ENCODE results near the gene ORM2. TPM values are rescaled to one million over a fixed set of nuclear protein-coding genes. Genes with fewer than 3 reads are reported as not detected.
"Not testable (repeated sequence)": the region's sequence is repeated elsewhere in the genome, so short reads cannot be mapped to it uniquely, and the experiment has no call there.

The ORM2 gene
- total RNA-seq, 1 experiment from 2014 or later, result 1.2 TPM

- no peaks in the 10 kb centered on the region for H3K36me3 ChIP-seq (replicated peaks; ENCODE audit: control insufficient read depth, insufficient read depth, low read length)
- no peak for DNase-seq
- H3K4me3 ChIP-seq (ENCODE audit: insufficient read depth, low read depth, low read length), result no peak overlapping the region
- H3K27me3 ChIP-seq (ENCODE audit: control insufficient read depth, insufficient read depth, low read length), result no peaks in the 10 kb centered on the region
These were observed 13.8 kb upstream of the ORM2 start for GRCh38 chr9:114315723-114316363.

- Histone ChIP-seq H3K27me3 (ENCODE audit: control insufficient read depth, insufficient read depth, low read length) (no peaks in the 10 kb centered on the region), H3K36me3 (replicated peaks; ENCODE audit: control insufficient read depth, insufficient read depth, low read length) (no peaks in the 10 kb centered on the region), H3K4me3 (ENCODE audit: insufficient read depth, low read depth, low read length) (no peak overlapping the region)
- peak; percentile 24 for DNase-seq
These were observed 13.0 kb upstream of the ORM2 start for GRCh38 chr9:114316605-114317230.

GRCh38 chr9:114317665-114318357 is 11.9 kb upstream of the ORM2 start:
- Histone ChIP-seq H3K4me3 (ENCODE audit: insufficient read depth, low read depth, low read length) (no peak overlapping the region), H3K27me3 (ENCODE audit: control insufficient read depth, insufficient read depth, low read length) (no peaks in the 10 kb centered on the region), H3K36me3 (replicated peaks; ENCODE audit: control insufficient read depth, insufficient read depth, low read length) (no peaks in the 10 kb centered on the region)
- peak; percentile 17 for DNase-seq

GRCh38 chr9:114318416-114318815 is 11.3 kb upstream of the ORM2 start:
- H3K36me3 ChIP-seq (replicated peaks; ENCODE audit: control insufficient read depth, insufficient read depth, low read length), result no peaks in the 10 kb centered on the region
- H3K27me3 ChIP-seq (ENCODE audit: control insufficient read depth, insufficient read depth, low read length), result no peaks in the 10 kb centered on the region
- no peak overlapping the region for H3K4me3 ChIP-seq (ENCODE audit: insufficient read depth, low read depth, low read length)
- DNase-seq, result no peak

GRCh38 chr9:114319147-114319546 is 10.5 kb upstream of the ORM2 start:
- Histone ChIP-seq H3K36me3 (replicated peaks; ENCODE audit: control insufficient read depth, insufficient read depth, low read length) (no peaks in the 10 kb centered on the region), H3K4me3 (ENCODE audit: insufficient read depth, low read depth, low read length) (no peak overlapping the region), H3K27me3 (ENCODE audit: control insufficient read depth, insufficient read depth, low read length) (no peaks in the 10 kb centered on the region)
- DNase-seq, result no peak

GRCh38 chr9:114320710-114321109 is 9.0 kb upstream of the ORM2 start:
- DNase-seq; H3K4me3 ChIP-seq (ENCODE audit: insufficient read depth, low read depth, low read length); H3K36me3 ChIP-seq (replicated peaks; ENCODE audit: control insufficient read depth, insufficient read depth, low read length); H3K27me3 ChIP-seq (ENCODE audit: control insufficient read depth, insufficient read depth, low read length): not testable (repeated sequence)

- Histone ChIP-seq H3K27me3 (ENCODE audit: control insufficient read depth, insufficient read depth, low read length) (no peaks in the 10 kb centered on the region), H3K36me3 (replicated peaks; ENCODE audit: control insufficient read depth, insufficient read depth, low read length) (no peaks in the 10 kb centered on the region), H3K4me3 (ENCODE audit: insufficient read depth, low read depth, low read length) (no peak overlapping the region)
- DNase-seq, result no peak
These were observed 7.9 kb upstream of the ORM2 start for GRCh38 chr9:114321759-114322158.

GRCh38 chr9:114322160-114322818 is 7.4 kb upstream of the ORM2 start:
- not testable (repeated sequence) for H3K27me3 ChIP-seq (ENCODE audit: control insufficient read depth, insufficient read depth, low read length); DNase-seq; H3K4me3 ChIP-seq (ENCODE audit: insufficient read depth, low read depth, low read length); H3K36me3 ChIP-seq (replicated peaks; ENCODE audit: control insufficient read depth, insufficient read depth, low read length)

GRCh38 chr9:114322831-114323531 is 6.7 kb upstream of the ORM2 start, which contains the start of gene ORM1:
Gene ORM1, plus strand, starts transcription at chr9:114323098. Its CDS starts 36 bp downstream, at chr9:114323134.
- H3K27me3 ChIP-seq (ENCODE audit: control insufficient read depth, insufficient read depth, low read length); H3K4me3 ChIP-seq (ENCODE audit: insufficient read depth, low read depth, low read length); DNase-seq: not testable (repeated sequence)

GRCh38 chr9:114323849-114324248 is 5.8 kb upstream of the ORM2 start:
- H3K27me3 ChIP-seq (ENCODE audit: control insufficient read depth, insufficient read depth, low read length); H3K4me3 ChIP-seq (ENCODE audit: insufficient read depth, low read depth, low read length); H3K36me3 ChIP-seq (replicated peaks; ENCODE audit: control insufficient read depth, insufficient read depth, low read length); DNase-seq: not testable (repeated sequence)

More at GRCh38 chr9:114322831-114323531, 6.7 kb upstream of the ORM2 start, which contains the start of gene ORM1:
- H3K36me3 ChIP-seq (replicated peaks; ENCODE audit: control insufficient read depth, insufficient read depth, low read length), result not testable (repeated sequence)

GRCh38 chr9:114324492-114324891 is 5.2 kb upstream of the ORM2 start:
- DNase-seq, result no peak
- H3K27me3 ChIP-seq (ENCODE audit: control insufficient read depth, insufficient read depth, low read length), result no peaks in the 10 kb centered on the region
- no peak overlapping the region for H3K4me3 ChIP-seq (ENCODE audit: insufficient read depth, low read depth, low read length)
- no peaks in the 10 kb centered on the region for H3K36me3 ChIP-seq (replicated peaks; ENCODE audit: control insufficient read depth, insufficient read depth, low read length)

- H3K27me3 ChIP-seq (ENCODE audit: control insufficient read depth, insufficient read depth, low read length); DNase-seq; H3K4me3 ChIP-seq (ENCODE audit: insufficient read depth, low read depth, low read length); H3K36me3 ChIP-seq (replicated peaks; ENCODE audit: control insufficient read depth, insufficient read depth, low read length): not testable (repeated sequence)
These were observed 4.7 kb upstream of the ORM2 start for GRCh38 chr9:114324965-114325364.

GRCh38 chr9:114325684-114326254 is 3.9 kb upstream of the ORM2 start:
- not testable (repeated sequence) for H3K4me3 ChIP-seq (ENCODE audit: insufficient read depth, low read depth, low read length); DNase-seq; H3K36me3 ChIP-seq (replicated peaks; ENCODE audit: control insufficient read depth, insufficient read depth, low read length); H3K27me3 ChIP-seq (ENCODE audit: control insufficient read depth, insufficient read depth, low read length)

- Histone ChIP-seq H3K36me3 (replicated peaks; ENCODE audit: control insufficient read depth, insufficient read depth, low read length) (no peaks in the 10 kb centered on the region), H3K27me3 (ENCODE audit: control insufficient read depth, insufficient read depth, low read length) (no peaks in the 10 kb centered on the region), H3K4me3 (ENCODE audit: insufficient read depth, low read depth, low read length) (no peak overlapping the region)
- no peak for DNase-seq
These were observed 1.9 kb upstream of the ORM2 start for GRCh38 chr9:114327749-114328148.
